GM19372 (cell line): ENCODE measurements around the gene ARID3C.

Source experiments
- ATAC-seq: cut with Tn5 transposase; IDR thresholded peaks from one replicate; pipeline ENCODE4 v1.9.1; 2021; ENCODE audit warnings: mild to moderate bottlenecking, low read depth, moderate library complexity; ENCODE audit not compliant: unreplicated experiment

ARID3C gene

DNA sequence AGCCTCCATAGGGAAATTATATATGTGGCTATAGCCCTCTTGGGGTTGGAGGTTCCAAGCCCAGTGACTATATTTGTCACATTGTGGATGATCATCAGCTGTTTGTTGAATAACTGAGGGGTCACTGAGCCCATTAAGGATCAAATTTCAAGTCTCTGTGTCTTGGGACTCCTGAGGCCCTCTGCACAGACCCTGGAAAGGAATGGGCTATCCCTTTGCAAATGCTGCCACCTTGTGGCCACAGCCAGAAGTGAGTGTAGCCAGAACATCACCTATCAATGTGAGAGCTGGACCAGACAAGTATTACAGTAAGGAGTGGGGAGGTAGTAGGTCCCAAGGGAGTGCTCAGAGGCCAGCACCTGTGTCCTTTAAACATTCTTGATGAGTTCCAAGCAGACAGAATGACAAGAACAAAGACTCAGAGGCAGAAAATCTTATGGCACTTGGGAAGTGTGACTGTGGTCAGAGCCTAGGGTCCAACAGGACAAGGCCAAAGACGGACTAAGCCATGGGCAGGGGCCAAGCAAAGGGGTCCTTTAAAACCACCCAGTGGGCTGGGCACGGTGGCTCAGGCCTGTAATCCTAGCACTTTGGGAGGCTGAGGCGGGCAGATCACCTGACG, 25.1 kb downstream of the ARID3C start:
- no peak for ATAC-seq

DNA sequence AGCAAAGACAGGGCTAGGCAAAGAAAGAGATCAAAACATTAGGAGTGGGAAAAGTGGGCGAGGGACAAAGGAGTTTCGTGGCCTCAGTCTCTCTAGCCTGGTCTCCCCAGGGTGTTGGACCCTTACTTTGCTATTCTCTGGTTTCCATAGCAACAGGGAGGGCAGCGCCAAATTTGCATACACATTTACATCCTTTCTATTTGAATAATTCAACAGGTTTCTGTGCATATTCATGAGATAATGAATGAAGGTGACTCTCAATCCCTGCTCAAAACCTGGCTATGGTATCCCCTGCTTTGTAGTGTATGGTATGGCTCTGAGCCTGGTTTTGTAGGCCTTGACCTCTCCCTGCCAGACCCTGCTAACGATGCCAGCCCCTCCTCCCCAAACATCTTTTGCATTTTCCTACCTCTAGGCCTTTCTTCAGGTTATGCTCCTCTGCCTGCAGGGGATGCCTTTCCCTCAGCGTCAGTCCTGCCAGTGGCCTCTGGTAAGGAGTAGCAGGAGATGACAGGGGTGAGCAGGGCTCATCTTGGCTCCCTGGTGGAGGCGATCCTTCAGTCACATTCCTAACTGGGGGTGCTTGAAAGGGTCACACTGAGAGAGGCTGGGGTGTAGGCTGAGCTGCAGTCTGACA, 26.8 kb downstream of the ARID3C start:
- no peak for ATAC-seq

DNA sequence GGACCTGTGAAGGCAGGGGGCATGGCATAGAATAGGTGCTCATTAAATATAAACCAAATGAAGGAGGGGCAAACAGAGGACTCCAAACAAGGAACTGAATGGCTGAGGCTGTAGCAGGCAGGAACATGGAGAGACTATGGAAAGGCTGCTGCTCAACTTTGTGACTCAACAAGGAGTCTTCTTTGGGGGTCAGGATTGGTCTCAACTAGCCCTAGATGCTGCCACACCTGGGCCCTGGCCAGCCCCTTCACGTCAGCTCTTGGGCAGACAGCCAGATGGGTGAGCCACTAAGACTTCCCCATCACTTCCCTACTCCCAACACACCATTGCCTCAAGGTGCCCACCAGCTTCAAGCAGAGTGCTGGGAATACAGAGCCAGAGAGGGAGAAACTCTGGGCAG, 28.0 kb downstream of the ARID3C start:
- ATAC-seq, result no peak

DNA sequence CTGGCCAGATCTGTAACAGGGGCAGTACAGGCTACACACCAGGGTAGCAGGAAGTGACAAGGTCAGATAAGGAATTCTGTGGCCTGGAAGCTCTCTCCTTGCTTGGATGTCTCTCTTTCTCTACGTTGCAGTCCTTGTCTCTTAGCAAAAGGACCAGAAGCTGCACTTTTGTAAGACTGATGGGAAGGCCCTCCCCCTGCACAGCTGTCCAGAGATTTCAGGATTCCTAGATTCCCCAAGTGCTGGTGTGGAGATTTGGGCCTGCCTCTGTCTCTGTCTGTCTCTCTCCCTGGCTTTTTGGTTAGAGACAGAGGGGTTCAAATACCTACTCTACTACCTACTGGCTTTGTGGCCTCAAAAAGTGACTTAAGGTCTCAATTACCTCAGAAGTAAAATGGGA, 29.3 kb downstream of the ARID3C start:
- ATAC-seq, result no peak

DNA sequence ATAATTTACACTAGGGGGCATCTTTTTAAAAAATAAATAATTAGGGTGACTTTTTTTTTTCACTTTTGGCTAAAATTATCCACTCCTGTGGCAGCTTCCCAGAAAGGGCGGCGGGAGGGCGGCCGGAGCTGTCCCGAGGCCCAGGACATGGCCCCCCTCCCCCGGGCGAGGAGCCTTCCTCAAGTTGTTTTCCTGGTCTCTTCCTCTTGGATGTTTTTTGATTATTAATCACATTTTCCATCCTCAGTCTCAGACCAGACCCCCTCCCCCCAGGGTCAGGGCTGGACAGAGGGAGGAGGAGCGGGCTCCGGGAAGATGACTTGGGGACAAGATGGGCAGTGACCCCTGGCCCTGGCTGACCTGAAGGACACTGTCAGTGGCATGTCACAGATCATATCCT, 34.7 kb downstream of the ARID3C start:
- ATAC-seq, result no peak

DNA sequence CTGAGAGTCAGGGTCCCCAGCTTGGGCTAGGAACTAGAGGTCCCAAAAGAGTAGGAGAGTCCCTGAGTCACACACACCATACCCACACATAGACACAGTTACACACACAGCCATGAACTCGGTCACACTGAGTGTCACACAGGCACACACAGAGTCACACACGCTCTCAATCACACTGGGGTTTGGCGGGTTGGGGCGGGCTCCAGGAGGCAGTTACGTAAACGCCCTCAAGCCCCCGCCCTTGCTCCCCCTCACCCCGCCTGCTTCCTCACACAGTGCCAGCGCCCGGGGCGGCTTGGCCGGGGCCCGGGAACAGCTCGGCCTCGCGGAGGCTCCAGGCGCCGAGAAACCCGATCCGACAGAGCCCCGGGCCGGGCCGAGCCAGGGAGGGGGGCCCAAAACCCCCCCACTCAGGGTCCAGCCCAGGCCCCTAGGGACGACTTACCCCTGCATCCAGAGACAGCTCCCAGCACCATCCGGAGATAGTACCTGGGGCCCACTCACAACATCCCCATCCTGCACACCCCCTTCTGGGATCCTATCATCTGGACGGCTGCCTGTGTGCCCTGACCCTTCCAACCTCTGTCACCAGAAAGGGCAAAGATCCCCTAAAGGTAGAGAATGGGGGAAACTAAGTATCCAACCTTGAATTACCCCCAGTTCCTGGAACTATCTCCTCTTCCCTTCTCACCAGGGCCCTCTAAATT, 35.8 kb downstream of the ARID3C start:
- ATAC-seq, result no peak

DNA sequence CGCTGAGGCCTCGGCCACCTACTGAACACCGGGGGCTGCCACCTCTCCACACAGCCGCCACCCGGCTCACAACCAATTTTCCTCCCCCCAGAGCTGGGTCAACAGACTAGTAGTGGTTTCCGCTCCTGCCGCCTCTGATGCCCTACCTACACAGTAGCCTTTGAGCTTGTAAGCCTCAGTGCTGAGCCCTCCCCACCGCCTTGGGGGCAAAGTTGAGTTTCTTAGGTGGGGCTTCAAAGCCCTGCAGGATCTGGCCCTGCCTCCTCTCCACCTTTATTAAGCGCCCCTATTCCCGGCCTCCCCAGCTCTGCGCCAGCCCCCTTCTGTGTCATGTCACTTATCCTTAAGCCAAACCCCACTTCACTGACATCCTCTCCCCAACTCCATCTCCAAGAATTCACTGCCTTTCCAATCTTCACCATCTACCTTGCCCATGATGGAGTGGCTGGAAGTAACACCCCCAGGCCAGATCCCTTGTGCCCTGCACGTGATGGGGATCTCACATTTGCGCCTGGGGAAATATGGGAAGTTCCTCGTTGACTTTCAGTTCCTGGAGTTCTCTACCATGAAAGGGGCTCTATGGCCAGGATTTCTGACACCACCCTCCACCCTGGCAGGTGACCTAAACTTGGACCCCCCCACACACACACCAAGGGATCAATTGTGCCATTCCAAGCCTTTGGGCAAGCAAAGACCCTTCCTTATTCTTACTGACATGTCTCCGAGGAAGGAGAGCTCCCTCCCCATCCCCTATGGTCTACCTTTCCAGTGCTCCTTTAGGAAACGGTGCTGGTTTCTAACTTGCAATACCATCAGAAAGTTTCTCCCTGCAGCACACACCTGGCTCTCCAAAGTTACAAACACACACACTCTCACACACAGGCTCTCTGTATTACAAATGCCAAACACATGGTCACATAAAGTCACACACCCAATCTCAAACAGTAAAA, 36.7 kb downstream of the ARID3C start:
- ATAC-seq, result no peak

DNA sequence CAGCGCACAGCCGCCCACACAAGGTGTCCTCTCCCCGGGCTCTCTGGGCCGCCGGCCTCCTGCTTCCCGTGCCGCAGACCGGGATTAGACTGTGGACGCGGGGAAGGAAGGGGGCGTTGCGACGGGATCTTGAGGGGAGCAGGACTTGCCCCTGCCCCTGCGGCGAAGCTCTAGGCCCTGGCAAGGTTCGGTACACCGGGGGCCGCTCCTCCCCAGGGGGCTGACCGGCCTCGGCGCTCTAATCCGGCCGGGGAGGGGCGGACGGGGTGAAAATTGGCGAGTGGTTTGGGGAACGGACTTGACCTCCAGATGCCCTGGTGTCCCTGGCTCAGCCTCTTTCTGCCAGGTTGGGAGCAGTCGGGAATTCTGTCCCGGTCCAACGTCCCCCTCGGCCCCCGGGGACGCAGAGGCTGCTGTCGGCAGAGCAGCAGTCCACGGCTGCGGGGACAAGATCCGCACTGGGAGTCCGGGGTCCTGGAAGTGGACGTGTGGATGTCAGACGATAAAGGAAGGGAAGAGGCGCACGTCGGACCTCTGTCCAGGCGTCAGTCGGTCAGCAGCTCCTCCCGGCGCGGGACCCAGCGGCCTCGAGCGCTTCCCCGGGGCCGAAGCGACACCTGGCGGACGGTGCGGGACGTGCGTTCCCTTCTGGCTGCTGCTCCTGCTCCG, 37.5 kb downstream of the ARID3C start:
- no peak for ATAC-seq

DNA sequence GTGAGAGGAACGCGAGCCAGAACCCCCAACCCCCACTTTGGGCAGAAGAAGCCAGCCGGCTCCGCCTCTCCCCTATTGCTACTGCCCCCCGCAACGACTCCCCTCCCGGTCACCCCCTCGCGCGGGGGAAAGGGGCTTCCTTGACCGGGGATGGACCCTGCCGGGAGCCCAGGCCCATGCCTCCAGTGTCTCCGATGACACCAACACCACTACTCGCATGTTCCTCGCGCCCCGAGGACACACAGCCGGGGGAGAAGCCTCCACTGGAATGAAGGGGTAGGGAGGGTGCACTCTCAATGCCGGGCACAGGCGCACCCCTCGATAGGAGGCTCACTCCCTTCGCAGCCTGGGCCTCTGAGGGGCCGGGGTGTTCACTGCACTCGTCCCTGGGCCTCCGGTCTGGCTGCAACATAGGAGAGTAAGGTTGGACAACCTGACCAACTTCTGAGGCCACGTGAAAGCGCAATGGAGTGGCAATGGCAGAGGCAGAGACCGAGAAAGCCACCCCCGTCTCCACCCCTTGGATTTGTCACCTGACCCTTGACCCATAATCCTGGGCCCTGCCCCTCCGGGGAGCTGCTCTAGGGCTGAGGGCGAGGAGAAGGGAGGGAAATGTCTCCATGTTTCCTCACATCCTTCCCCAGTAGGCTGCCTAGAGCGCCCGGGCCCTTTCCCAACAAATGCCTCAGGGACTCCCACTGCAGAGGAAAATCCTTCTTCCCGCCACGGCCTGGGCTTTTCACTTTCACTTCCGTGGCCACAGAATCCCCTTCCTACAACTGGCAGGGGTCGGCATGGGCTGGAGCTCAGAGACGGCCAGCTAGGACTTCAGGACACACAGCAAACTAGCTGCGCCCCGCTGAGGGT, 38.3 kb downstream of the ARID3C start:
- no peak for ATAC-seq

DNA sequence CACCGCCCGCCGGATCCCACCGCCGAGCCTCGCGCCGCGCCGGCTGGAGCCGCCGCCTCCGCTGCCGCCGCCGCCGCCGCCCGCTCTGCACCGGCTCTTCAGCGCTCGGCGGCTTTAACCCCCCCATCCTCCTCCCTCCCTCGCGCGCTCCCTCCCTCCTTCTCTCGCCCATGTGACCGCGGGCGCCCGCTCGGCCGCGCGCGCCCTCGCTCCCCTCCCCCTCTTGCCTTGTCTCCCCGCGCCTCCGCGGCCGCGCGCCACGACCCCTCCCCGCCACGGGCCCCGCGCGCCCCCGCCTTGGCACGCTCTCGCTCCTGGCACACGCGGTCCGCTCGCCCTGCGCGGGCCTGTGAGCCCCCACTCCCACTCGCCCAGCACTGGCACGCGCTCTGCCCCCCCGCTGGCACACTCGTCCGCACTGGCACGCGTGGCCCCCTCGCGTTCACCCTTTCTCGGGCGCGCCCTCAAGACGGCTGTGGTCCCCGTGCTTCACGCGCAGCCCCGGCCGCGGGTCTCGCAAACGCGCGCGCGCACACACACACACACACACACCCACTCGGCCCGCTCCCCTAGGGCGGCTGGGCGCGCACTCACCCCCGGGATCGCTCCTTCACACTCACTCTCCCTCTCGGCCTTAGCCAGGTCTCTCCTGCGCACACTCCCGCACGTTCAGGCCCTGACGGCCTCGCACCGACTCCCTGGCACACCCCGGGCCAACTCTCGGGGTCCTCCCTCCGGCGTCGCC, 39.1 kb downstream of the ARID3C start, which contains the start of gene CNTFR:
TSS of gene CNTFR (minus strand) at position 89 of the 745 bp plus-strand sequence. CDS start 20,743 bp downstream, outside the sequence.
- ATAC-seq, result no peak

DNA sequence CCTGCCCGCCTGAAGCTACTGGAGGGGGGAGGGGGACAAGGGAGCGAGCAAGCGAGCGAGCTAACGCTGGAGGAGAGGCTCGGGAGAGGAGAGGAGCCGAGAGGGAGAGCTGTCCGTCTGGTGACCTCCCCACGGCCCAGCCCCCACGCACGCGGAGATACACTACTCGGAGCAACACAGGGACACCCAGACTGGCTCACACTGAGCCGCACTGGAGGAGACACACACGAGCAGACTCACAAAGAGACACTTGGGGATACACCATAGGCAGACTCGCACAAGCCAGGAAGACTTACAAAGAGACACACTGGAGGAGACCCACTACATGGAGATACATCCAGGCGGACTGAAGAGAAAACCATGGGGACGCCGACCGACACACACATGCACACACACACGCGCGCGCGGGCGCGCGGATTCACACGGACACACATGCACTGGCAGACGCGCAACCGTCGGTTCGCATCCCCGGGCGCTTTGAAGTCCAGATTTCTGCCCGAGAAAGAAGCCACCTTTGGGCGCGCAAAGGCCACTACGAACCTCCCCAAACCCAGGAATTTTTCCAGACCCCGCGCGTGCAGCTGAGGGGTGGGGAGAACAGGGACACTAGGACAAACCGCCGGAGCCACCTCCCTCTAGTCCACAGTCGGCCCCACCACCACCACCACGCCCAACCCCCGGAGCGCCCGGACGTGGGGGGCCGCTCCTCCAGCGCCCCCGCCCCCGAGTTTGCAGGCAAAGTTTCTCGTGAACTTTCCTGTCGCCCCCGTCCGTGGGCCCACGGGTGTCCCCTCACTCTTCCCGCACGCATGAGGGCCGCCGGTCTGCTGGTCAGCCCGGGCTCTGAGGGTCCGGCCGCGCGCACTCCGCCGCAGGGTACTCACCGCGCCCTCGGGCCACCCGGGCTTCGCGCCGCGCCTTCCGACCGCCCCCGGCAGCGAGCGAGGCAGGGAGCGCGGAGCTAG, 39.9 kb downstream of the ARID3C start:
- ATAC-seq, result no peak

DNA sequence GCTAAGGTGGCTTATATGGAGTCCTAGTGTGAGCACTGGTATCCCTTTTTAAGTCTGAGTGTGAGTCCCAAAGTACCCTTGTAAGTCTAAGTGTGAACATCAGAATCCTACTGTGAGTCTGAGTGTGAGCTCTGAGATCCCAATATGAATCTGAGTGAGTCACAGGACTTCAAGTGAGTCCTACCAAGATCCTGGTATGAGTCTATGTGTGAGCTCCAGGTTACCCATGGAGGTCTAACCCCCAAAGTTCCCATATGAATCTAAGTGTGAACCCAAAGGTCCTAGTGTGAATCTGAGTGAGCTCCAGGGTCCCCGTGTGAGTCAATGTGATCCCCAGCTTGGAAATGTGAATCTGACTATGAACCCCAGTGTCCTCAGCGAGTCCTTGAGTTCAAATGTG, 41.6 kb downstream of the ARID3C start:
- ATAC-seq, result no peak

DNA sequence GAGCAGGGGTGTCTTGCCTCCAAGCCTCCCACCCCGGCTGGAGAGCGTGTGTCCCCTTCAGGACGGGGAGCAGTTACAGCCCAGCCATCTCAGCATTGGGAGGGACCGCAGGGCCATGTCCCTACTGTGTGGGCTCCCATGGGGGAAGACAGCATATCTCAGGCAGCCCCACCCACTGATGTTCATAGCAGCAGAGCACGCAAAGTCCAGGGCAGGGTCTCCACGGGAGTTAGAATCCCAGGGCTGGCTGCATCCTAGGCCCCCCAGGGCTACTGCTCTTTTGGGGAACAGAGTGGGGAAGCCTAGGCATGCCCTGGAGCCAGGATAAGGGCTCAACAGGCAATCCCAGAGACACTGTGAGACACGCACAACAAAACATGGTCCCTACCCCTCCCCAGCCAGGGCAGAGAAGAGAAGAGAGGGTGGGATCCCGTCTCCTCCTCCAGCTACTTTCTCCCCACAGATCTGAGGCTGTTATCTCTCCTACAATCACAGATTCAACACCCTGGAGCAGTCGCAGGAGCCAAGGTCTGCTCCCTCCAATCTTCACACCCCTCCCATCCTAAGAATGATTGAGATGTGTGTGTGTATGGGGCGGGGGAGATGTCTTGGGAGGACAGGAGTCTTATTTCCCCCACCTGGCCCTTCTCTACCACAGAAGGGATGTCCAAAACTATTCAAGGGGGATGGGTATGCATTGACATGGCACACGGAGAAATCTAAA, 42.8 kb downstream of the ARID3C start:
- ATAC-seq, result no peak

DNA sequence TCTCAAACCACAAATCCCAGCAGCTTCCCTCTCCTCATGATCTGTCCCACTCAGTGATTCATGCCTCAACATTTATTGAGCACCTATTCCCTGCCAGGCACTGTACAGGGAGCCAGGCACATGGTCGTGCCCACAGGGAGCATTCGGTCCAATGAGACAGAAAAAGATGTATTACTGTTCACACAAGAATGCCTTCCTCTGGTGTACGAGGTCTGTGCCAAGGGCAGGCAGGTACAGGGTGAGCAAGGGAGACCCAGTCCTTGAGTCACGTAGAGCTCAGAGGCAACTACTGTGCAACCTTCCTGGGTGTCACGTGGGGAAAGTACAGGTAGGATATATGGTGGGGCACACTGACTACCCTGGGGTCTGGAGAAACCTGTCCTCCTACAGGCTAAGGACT, 43.9 kb downstream of the ARID3C start:
- ATAC-seq, result no peak

DNA sequence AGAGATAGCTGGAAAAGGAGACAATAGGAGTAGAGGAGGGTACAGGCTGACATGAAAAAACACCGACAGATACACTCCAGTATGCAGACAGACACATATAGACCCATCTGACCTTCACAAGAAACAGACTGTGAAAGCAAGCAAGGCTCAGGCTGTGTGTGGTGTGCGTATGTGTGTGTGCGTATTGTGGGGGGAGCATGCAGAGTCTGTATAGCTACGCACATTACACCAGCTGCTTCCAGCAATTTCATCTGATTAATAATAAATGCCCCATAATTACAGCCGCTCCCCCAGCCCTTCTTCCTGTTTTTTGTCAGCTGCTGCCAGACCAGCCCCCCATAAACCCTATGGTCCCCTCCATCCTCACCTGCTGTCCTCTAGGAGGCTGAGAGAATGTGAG, 46.1 kb downstream of the ARID3C start:
- ATAC-seq, result no peak

DNA sequence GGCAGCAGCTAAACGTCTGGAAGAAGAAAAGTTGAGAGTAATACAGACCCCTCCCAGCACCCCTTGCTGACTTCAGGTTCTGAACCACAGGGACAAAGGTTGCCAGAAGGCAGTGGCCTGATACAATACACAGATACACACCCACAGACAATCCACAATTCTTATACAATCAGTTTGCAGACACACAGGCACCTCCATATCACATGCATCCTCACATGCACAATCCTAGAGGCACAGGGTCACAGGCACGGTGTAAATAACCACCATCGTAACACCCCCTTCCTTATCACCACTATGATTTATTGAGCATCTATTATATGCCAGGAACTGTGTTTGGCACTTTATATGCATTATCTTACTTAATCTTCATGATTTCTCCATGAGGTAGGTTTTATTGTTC, 47.5 kb downstream of the ARID3C start:
- ATAC-seq, result no peak

DNA sequence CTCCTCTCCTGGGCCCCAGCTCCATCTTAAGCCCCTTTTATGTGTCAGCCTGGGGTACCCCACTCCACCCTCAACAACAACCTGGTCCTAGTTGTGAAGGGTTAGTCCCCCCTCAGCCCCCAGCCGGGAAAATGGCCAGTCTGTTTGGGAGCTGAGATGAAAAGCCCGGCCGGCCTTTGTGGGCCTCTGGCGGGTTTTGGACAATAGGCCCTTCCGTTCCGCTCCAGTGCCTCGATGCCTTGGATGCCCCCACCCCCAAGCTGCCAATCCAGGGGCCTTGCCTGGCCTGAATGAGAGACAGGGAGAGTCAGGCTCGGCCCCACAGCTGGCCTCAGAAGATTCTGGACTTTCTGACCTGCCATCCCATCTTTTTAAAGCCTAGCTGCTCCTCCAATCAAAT, 48.5 kb downstream of the ARID3C start:
- ATAC-seq, result no peak
